Stimulated activated CD4-positive, alpha-beta T cell treated with anti-CD3 and anti-CD28 coated beads, Interleukin-15, amount 100 ng/mL, for 1 hour (primary cell): Measurements from ENCODE around the gene DPP3.
A peak's percentile ranks its signal among the peaks of the same experiment; 100 is the strongest.

Experiments used
- DNase-seq, 2 donors: peaks; one replicate each; pipeline ENCODE4 v3.0.0-alpha.2; 2020; ENCODE audit warnings: low read depth in 1 of 2, low spot score in 1 of 2

The DPP3 gene

DNA sequence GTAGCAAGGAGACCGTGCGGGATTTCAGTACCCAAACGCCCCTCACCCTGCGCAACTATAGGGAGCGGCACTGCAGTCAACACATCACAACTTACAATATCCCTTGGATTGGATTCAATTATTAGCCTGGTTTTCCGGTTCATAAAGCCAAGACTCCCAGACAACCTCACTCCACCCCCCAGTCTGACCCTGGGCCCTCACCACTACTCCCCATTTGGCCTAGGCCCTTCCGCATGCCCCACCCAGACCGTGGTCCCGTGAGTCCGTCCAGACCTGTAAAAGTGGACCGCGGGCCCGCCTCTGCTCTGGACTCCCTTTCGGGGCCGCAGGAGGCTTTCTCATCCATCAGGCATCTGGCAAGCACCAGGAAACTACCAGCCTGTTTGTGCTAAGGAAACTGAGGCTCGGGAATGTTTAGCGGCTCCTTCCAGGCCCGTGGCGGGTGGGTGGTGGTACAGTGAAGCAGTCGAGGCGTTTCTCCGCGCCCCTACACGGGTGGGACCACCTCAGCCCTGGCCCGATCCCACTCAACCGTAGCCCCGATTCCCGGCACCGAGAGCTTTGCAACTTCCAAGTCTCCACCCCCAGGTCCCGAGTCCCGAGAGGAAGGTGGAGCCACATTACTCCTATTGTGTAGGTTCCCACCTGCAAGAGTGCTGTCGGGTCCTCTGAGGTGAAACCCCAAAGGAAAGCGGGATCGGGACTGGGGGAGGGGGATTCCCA is 679 bp upstream of the DPP3 start:
- no peak for DNase-seq

DNA sequence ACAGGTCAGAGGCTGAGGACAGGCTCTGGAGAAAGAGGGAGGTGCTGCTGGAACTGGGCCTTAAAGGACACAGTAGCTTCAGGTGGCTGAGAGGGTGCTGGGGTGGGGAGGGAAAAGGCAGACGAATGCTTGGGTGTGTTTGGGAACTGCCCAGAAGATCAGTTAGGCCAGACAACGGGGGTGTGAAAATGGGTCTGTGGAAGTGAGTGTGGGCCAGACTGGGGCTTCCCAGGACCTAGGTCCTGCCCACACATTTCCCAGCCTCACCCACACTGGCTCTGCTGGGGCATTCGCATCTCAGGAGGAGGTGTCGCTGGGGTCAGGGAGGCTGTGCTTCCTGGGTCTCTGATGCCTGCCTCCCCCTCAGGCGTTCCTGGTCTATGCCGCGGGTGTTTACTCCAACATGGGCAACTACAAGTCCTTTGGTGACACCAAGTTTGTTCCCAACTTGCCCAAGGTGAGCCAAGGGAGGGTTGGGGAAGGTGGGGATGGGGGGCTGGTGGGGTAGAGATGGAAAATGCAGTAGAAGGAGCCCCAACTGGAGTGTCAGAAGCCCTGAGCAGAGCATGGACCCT is 4.7 kb downstream of the DPP3 start:
- no peak for DNase-seq

- no peak for DNase-seq
Observed at GRCh38 chr11:66488957-66489356, 8.7 kb downstream of the DPP3 start.

DNA sequence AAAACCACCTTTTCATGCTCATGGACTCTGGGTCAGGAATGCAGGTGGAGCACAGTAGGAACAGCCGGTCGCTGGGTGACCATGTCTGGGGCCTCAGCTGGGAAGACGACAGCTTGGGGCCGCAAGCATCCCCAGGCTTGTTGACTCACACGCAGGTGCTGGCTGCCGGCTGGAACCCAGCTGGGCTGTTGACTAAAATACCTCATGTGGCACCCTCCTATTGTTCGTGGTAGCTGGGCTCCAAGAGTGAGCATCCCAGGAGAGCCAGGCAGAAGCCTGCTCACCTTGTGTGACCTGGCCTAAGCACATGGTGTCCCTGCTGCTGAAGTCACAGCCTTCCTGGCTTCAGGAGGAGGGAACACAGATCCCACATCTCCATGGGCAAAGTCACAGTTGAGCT is 9.4 kb downstream of the DPP3 start:
- DNase-seq, result no peak

DNA sequence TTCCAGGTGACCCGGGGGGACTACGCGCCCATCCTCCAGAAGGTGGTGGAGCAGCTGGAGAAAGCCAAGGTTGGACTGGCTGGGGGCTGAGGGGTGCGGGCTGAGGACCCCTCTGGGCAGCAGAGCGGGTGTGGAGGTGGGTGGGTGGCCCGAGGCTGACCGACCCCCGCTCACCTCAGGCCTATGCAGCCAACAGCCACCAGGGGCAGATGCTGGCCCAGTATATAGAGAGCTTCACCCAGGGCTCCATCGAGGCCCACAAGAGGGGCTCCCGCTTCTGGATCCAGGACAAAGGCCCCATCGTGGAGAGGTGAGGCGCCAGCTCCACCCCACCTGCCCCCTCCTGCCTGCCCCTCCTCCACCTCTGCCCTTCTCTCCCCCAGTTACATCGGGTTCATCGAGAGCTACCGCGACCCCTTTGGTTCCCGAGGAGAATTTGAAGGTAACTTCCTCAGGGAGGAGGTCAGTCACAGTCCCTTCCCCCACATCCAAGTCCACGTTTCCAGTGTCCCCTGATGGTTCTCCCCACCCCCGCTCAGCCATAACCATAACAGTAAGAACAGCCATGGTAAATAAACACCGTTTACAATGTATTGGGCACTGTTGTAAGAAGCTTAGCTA is 11.2 kb downstream of the DPP3 start:
- no peak for DNase-seq

- no peak for DNase-seq
Observed at GRCh38 chr11:66492161-66492865, 12.1 kb downstream of the DPP3 start.

- DNase-seq, result no peak
Observed at GRCh38 chr11:66493130-66493529, 12.9 kb downstream of the DPP3 start.

DNA sequence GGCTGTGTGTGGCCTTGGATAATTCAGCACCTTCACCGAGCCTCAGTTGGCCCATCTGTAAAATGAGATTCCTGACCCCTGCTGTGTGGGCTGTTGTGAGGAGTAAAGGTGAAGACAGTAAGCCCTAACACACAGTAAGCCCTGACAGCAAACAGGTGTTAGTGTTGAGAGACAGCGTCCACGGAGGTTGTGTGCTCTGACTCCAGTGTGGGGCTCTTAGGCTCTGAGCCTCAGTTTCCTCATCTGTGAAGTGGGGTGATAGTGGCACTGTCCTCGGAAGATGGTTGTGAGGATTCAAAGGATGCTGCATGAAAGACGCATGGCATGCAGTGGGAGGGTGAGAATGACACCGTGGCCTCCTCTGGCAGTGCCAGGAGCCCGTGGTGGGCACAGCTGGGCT is 14.2 kb downstream of the DPP3 start:
- DNase-seq, result no peak

DNA sequence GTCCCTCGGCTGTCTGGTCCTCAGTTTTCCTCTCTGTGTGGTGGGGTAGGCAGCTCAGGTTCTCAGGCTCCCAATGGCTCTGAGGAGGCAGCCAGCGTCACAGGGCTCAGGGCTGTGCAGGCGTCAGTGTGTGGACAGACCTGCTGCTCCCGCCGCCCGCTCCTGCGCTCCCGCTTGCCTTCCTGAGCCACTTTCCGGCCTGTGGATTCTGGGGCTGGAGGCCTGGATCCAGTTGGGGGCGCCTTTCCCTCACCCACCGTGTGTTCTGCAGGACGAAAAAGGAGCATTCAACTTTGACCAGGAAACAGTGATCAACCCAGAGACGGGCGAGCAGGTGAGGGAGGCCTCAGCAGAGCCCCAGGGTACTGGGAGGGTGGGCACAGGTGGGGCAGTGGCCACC is 14.7 kb downstream of the DPP3 start:
- no peak for DNase-seq

DNA sequence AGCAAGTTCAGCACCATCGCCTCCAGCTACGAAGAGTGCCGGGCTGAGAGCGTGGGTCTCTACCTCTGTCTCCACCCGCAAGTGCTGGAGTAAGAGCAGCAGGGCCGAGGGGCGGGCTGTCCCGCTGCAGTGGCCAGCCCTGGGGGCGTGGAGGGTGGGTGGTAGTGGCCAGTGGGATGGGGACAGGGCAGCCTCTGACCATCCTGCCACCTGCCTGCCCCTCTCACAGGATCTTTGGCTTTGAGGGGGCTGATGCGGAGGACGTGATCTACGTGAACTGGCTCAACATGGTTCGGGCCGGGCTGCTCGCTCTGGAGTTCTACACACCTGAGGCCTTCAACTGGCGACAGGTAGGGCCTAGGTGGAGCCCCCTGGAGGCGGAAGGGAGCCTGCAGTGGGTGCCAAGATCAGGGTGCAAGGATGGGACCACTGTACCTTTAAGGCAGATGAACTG is 15.2 kb downstream of the DPP3 start:
- no peak for DNase-seq

DNA sequence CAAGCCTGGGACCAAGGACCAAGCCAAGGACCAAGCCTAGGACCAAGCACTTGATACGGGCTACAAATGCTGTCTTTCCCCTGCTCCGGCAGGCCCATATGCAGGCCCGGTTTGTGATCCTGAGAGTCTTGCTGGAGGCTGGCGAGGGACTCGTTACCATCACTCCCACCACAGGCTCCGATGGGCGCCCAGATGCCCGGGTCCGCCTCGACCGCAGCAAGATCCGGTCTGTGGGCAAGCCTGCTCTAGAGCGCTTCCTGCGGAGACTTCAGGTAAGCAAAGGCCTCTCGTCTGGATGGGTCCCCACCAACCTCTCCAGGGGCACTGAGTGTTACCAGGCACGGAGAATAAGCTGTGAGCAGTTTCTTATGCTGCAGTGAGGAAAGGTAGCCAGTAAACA is 17.0 kb downstream of the DPP3 start:
- DNase-seq, result no peak

DNA sequence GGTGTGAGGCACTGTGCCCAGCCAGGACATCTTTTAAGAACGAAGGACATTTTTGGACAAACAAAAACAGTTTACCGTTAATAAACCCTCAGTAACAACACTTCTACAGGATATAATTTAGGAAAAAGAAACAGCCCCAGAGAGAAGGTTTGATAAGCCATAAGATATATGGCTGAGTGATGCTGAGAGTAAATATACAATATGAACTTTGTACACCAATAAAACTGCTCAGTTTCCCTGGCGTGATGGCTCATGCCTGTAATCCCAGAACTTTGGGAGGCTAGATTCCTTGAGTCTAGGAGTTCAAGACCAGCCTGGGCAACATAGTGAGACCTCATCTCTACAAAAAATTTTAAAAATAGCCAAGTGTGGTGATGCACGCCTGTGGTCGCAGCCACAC is 18.3 kb downstream of the DPP3 start:
- no peak for DNase-seq

- no peak for DNase-seq
Observed at GRCh38 chr11:66505276-66505816, 25.1 kb downstream of the DPP3 start.

DNA sequence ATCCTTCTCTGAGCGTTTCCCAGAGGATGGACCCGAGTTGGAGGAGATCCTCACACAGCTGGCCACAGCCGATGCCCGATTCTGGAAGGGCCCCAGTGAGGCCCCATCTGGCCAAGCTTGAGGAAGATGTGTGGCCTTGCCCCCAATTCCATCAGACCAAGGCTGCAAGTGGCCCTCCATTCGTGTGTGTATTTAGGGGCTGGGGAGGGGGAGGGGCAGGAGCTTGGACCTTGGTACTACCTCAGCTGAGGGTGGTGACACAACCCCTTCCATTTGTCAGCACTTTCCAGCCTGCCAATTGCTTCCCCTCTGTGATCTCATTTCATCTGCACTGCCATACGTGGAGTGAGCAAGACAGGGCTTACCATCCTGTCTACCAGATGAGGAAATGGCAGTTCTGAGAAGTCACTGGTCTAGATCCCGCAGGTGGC is 28.9 kb downstream of the DPP3 start:
- no peak for DNase-seq

DNA sequence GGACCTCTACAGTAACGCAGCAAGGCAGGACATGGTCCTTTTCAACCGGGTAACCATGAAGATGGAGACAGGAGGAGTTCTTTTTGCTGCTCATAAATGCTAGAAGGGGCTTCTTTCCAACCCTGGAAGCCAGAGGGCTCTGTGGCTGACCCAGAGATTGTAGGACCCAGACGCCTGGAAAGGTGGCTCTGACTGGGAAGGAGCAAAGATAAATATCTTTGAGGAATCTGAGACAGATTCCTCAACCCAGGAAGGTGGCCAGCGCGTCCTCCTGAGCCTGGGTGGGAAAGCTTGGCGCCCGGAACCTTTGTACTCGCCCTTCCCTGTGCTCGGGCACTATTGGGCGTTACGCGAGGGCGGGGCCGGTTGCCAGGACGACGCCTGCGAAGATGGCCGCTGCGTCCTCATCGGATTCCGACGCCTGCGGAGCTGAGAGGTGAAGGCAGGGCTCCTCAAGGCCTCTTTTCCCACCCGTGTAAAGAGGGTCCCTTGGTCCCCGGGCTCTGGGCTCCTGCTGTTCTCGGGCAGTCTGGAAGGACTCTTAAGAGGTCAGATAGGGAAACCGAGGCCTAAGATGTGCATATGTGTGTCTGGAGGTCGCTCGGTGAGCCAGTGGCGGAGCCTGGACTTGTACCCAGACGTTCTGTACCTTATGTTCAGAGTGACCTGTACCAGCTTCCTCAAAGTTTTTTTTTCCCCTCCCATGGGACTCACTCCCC is 30.2 kb downstream of the DPP3 start, which contains the start of gene BBS1:
Gene BBS1 (plus strand): TSS at position 365 of the 719 bp plus-strand sequence. CDS start 25 bp downstream, at position 390.
- DNase-seq, result peak; percentile 65 to 81

DNA sequence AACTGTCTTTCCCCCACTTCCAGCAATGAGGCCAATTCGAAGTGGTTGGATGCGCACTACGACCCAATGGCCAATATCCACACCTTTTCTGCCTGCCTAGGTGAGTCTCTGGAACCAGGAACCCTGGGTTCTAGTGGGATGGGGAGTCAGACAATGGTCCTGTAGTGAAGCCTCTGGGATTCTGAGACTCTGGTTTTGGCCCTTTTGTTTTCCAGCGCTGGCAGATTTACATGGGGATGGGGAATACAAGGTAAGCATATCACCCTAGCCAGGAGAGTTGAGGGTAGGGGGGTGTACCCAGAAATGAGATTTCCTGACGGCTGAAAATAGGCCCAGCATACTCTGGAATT is 30.7 kb downstream of the DPP3 start:
- DNase-seq, result no peak

- DNase-seq, result no peak
Observed at GRCh38 chr11:66523611-66524010, 43.4 kb downstream of the DPP3 start.

GRCh38 chr11:66524304-66525040 is 44.2 kb downstream of the DPP3 start:
- no peak for DNase-seq

DNA sequence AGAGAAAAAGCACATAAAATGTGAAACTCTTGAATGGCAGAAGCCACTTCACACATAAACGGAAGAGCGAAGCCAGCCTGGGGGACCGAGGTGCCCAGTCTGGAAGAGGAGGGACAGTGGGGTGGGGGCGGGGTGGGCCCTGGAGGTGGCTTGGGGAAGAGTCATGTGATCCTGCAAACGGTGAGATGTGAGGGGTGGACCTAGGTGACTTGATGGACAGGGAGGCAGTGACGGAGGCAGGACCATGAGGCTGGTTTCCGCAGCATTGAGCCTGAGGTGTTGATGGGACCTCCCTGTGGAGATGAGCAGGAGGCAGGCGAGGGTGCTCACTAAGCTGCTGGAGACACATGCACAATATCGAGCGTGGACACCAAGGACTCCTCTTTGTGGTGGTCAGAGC is 48.8 kb downstream of the DPP3 start:
- no peak for DNase-seq

- no peak for DNase-seq
Observed at GRCh38 chr11:66529655-66530054, 49.4 kb downstream of the DPP3 start.
